ENCODE data around the gene DOK4. TPM values are rescaled to one million over a fixed set of nuclear protein-coding genes. Genes with fewer than 3 reads are reported as not detected.

The DOK4 gene
- total and polyA plus RNA-seq, 9 donors = 9.9 to 34.7 (median 29.2) TPM

GRCh38 chr16:57485091-57485915 is 990 bp downstream of the DOK4 start:
- Histone ChIP-seq H3K27ac (peak overlapping the region; percentile 58 to 83), H3K36me3 (no peaks in the 10 kb centered on the region), H3K4me1 (ENCODE audit: insufficient read depth) (peaks cover 10% of the 10 kb centered on the region), H3K27me3 (no peaks in the 10 kb centered on the region), H3K4me3 (peak overlapping the region; percentile 41), H3K9me3 (no peaks in the 10 kb centered on the region)
- intact Hi-C loops (cut with DNase I) = no loop called here
- peak in 2 of 5 donors; percentile 37 to 42 for DNase-seq
- WGBS, 3 donors = 57 to 66% (median 57%) methylated on average over 14 of the region's 14 CpGs
- TF ChIP-seq EP300 (IDR thresholded peaks at IDR 0.05) = no peak
- TF ChIP-seq, protein P1, sequence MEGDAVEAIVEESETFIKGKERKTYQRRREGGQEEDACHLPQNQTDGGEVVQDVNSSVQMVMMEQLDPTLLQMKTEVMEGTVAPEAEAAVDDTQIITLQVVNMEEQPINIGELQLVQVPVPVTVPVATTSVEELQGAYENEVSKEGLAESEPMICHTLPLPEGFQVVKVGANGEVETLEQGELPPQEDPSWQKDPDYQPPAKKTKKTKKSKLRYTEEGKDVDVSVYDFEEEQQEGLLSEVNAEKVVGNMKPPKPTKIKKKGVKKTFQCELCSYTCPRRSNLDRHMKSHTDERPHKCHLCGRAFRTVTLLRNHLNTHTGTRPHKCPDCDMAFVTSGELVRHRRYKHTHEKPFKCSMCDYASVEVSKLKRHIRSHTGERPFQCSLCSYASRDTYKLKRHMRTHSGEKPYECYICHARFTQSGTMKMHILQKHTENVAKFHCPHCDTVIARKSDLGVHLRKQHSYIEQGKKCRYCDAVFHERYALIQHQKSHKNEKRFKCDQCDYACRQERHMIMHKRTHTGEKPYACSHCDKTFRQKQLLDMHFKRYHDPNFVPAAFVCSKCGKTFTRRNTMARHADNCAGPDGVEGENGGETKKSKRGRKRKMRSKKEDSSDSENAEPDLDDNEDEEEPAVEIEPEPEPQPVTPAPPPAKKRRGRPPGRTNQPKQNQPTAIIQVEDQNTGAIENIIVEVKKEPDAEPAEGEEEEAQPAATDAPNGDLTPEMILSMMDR (IDR thresholded peaks at IDR 0.05) = no peak
- TF ChIP-seq POLR2A (IDR thresholded peaks at IDR 0.05) = no peak

- Histone ChIP-seq H3K4me1 (ENCODE audit: insufficient read depth) (peaks cover 16% of the 10 kb centered on the region), H3K4me3 (no peak overlapping the region)
- 85 to 87% (median 87%) methylated on average over 7 to 8 of the region's 8 CpGs for WGBS, 3 donors
Observed at GRCh38 chr16:57484515-57485005, 1.7 kb downstream of the DOK4 start.

DNA sequence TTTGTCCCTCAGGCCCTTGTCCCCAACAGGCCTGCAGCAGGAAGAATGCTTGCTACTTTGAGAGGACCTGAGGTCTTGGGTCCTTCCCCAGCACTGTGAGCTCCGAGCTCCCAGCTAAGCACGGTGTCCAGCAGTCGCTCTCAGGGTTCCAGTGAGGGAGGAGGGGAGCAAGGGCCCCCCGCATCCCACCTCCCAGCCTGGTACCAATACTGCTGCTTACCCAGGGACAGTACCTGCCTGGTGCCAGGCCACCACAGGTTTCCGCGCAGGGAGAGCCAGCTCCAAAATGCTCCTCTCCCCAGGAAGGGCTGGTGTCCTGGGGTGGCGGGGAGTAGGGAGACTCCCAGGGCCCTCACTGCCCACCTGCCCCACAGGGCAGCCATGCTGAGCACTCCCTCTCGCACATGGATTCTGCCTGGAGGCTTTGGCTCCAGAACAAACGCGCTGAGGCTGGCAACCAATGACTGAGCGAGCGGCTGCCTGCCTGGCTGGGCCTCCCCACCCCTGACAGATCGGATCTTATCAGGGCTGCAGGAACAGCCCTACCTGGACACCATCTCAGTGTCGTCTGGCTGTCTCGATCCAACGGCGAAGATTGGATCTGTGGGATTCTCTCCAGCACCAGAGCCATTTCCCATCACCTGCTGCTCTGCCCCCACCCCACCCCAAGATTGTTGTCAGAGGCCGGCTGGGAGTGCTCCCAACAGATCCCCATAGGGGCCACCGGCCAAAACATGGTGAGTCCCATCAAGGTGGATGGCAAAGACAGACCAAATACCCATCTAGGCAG is 2.4 kb downstream of the DOK4 start:
- TF ChIP-seq POLR2A (IDR thresholded peaks at IDR 0.05) = no peak
- TF ChIP-seq, protein P1 (IDR thresholded peaks at IDR 0.05) = no peak
- TF ChIP-seq EP300 (IDR thresholded peaks at IDR 0.05) = no peak
- intact Hi-C loops (cut with DNase I) = no loop called here
- H3K4me1 ChIP-seq (ENCODE audit: insufficient read depth) = peaks cover 22% of the 10 kb centered on the region
- H3K4me3 ChIP-seq = no peak overlapping the region
- H3K36me3 ChIP-seq = no peaks in the 10 kb centered on the region
- H3K9me3 ChIP-seq = no peaks in the 10 kb centered on the region
- H3K27ac ChIP-seq = no peak overlapping the region
- no peaks in the 10 kb centered on the region for H3K27me3 ChIP-seq
- peak in 1 of 5 donors; percentile 36 for DNase-seq
- 76 to 83% (median 78%) methylated on average over 13 to 19 of the region's 19 CpGs for WGBS, 3 donors

More at GRCh38 chr16:57484515-57485005, 1.7 kb downstream of the DOK4 start:
- Histone ChIP-seq H3K27ac (no peak overlapping the region), H3K9me3 (no peaks in the 10 kb centered on the region), H3K36me3 (no peaks in the 10 kb centered on the region), H3K27me3 (no peaks in the 10 kb centered on the region)
- no peak for TF ChIP-seq POLR2A (IDR thresholded peaks at IDR 0.05)
- TF ChIP-seq EP300 (IDR thresholded peaks at IDR 0.05) = no peak
- TF ChIP-seq, protein P1 (IDR thresholded peaks at IDR 0.05) = no peak
- intact Hi-C loops (cut with DNase I) = no loop called here
- DNase-seq = no peak

DNA sequence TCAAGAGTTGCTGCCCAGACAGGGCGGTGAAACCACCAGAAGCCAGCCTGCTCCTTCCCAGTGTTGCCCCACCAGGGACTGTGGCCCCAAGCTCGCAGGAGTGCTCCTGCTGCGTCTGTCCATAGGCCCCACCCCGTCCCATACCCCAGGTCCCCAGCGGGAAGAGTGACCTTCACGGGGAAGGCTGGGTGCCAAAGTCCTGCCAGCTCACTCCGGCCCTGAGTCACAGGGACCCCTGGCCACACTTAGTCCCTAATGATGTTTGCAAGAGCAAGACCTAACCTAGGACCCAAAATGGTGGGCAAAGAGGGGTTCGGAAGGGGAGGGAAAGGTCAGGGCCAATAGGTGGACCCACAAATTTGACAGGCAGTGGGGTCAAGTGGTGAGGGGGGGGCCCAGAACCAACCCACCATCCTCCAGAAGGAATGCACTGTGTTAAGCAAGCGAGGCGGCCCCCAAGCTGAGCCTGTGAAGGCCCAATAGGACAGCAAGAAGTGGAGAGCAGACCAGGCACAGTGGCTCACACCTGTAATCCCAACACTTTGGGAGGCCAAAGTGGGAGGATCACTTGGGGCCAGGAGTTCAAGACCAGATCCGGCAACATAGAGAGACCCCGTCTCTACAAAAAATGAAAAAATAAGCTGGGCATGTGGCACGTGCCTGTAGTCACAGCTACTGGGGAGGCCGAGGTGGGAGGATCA is 3.3 kb downstream of the DOK4 start:
- no peak for DNase-seq
- H3K4me1 ChIP-seq (ENCODE audit: insufficient read depth) = peaks cover 25% of the 10 kb centered on the region
- TF ChIP-seq, protein P1 (IDR thresholded peaks at IDR 0.05) = no peak
- TF ChIP-seq EP300 (IDR thresholded peaks at IDR 0.05) (no peak), POLR2A (IDR thresholded peaks at IDR 0.05) (no peak)
- intact Hi-C loops (cut with DNase I) = no loop called here
- H3K4me3 ChIP-seq = no peak overlapping the region
- 70 to 78% (median 71%) methylated on average over 13 to 14 of the region's 14 CpGs for WGBS, 3 donors
- no peaks in the 10 kb centered on the region for H3K36me3 ChIP-seq
- H3K27me3 ChIP-seq = no peaks in the 10 kb centered on the region
- no peaks in the 10 kb centered on the region for H3K9me3 ChIP-seq
- H3K27ac ChIP-seq = no peak overlapping the region
